ENCODE data around the gene CNKSR3. TPM values are rescaled to one million over a fixed set of nuclear protein-coding genes. Genes with fewer than 3 reads are reported as not detected.
A peak's percentile ranks its signal among the peaks of the same experiment; 100 is the strongest.

CNKSR3 gene
- total RNA-seq, 4 donors from 2014 or later = 10.4 to 23.9 (median 19.6) TPM

DNA sequence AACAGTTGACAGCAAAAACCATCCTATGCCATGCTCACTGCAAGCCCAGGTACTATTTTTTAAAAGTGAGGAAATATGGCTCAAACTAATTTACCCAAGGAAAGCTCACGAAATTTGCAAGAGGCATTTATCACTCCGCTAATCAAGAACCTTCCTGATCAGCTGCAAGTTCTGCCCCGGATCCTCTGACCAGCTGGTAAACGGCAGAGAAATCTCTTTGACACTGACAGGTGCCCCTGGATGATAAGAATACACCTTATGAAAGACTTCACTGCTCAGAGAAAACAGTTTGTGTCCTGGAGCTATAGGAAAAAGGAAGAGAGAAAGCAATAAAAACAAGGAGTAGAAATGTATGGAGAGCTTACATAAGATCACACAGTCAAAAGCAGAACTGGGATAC is 6.4 kb downstream of the CNKSR3 start:
- TF ChIP-seq CTCF (IDR thresholded peaks at IDR 0.05) (no peak), POLR2AphosphoS5 (IDR thresholded peaks at IDR 0.05) (no peak), POLR2A (IDR thresholded peaks at IDR 0.05; ENCODE audit: low read depth) (no peak), EP300 (IDR thresholded peaks at IDR 0.05) (no peak)
- WGBS = 60% methylated on average over 4 of the region's 4 CpGs
- H3K4me1 ChIP-seq = peaks cover 38 to 98% (median 75%) of the 10 kb centered on the region in 4 donors
- H3K36me3 ChIP-seq = no peaks in the 10 kb centered on the region
- no peaks in the 10 kb centered on the region for H3K9me3 ChIP-seq
- H3K27ac ChIP-seq (replicated peaks in 1 of 4) = peak overlapping the region in 2 of 4 donors; percentile 7 to 13
- no peak overlapping the region for H3K4me3 ChIP-seq
- no peaks in the 10 kb centered on the region for H3K27me3 ChIP-seq
- intact Hi-C loops (cut with DNase I) = no loop called here
- no peak for DNase-seq (ENCODE audit: extremely low spot score)

DNA sequence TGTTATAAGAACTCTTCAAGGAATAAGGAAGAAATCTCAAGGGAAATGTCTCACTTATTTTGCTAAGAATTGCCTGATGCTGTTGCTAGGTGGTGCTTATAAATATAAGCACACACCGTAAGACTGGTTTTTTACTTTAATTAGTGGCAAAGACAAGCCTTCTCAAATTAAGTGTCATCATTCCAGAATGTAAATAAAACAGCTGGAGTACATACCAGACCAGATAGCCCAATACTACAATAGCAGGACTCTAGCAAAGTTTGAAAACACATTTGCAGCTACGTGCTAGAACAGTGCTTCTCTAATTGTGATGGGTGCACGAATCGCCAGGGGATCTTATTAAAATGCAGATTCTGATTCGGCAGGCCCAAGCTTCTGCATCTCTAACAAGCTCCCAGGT is 6.8 kb downstream of the CNKSR3 start:
- H3K27me3 ChIP-seq = no peaks in the 10 kb centered on the region
- intact Hi-C loops (cut with DNase I) = no loop called here
- 38% methylated on average over 2 of the region's 5 CpGs for WGBS
- peaks cover 39 to 98% (median 74%) of the 10 kb centered on the region in 4 donors for H3K4me1 ChIP-seq
- H3K9me3 ChIP-seq = no peaks in the 10 kb centered on the region
- no peak for TF ChIP-seq POLR2A (IDR thresholded peaks at IDR 0.05; ENCODE audit: low read depth)
- no peak for TF ChIP-seq CTCF (IDR thresholded peaks at IDR 0.05)
- TF ChIP-seq POLR2AphosphoS5 (IDR thresholded peaks at IDR 0.05) = no peak
- no peak for TF ChIP-seq EP300 (IDR thresholded peaks at IDR 0.05)
- no peak overlapping the region for H3K4me3 ChIP-seq
- peak overlapping the region in 2 of 4 donors; percentile 7 to 13 for H3K27ac ChIP-seq (replicated peaks in 1 of 4)
- DNase-seq (ENCODE audit: extremely low spot score) = no peak
- no peaks in the 10 kb centered on the region for H3K36me3 ChIP-seq

GRCh38 chr6:154502553-154502952 is 7.9 kb downstream of the CNKSR3 start:
- intact Hi-C loops (cut with DNase I) = no loop called here
- Histone ChIP-seq H3K27ac (replicated peaks in 1 of 4) (no peak overlapping the region), H3K4me1 (peaks cover 35 to 93% (median 64%) of the 10 kb centered on the region in 4 donors)

DNA sequence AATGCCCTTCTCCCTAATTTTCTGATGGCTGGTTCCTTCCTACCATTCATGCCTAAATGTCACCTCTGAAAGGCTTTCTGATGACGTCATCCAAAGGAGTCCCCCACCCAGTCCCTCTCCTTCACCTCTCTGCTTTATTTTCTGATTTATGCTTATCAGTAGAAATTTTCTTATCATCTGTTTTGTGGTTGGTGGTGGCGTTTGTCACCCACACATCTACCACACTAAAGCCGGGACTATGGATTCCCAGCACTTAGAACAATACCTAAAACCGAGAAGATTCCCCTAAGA is 9.0 kb downstream of the CNKSR3 start:
- H3K9me3 ChIP-seq = no peaks in the 10 kb centered on the region
- no peak for DNase-seq (ENCODE audit: extremely low spot score)
- no peaks in the 10 kb centered on the region for H3K27me3 ChIP-seq
- no peak overlapping the region for H3K4me3 ChIP-seq
- H3K27ac ChIP-seq (replicated peaks in 1 of 4) = peak overlapping the region in 1 of 4 donors; percentile 39
- no peaks in the 10 kb centered on the region for H3K36me3 ChIP-seq
- peaks cover 25 to 86% (median 56%) of the 10 kb centered on the region in 4 donors for H3K4me1 ChIP-seq
- no peak for TF ChIP-seq EP300 (IDR thresholded peaks at IDR 0.05)
- TF ChIP-seq POLR2AphosphoS5 (IDR thresholded peaks at IDR 0.05) = no peak
- no peak for TF ChIP-seq CTCF (IDR thresholded peaks at IDR 0.05)
- TF ChIP-seq POLR2A (IDR thresholded peaks at IDR 0.05; ENCODE audit: low read depth) = no peak
- intact Hi-C loops (cut with DNase I) = no loop called here
- 85% methylated on average over 4 of the region's 4 CpGs for WGBS

More at GRCh38 chr6:154502553-154502952, 7.9 kb downstream of the CNKSR3 start:
- Histone ChIP-seq H3K27me3 (no peaks in the 10 kb centered on the region), H3K36me3 (no peaks in the 10 kb centered on the region), H3K9me3 (no peaks in the 10 kb centered on the region), H3K4me3 (no peak overlapping the region)
- no peak for DNase-seq (ENCODE audit: extremely low spot score)
- 91% methylated on average over 7 of the region's 7 CpGs for WGBS
- TF ChIP-seq POLR2A (IDR thresholded peaks at IDR 0.05; ENCODE audit: low read depth) (no peak), EP300 (IDR thresholded peaks at IDR 0.05) (no peak), POLR2AphosphoS5 (IDR thresholded peaks at IDR 0.05) (no peak), CTCF (IDR thresholded peaks at IDR 0.05) (no peak)
